Measurements from ENCODE around the gene INAFM2. TPM values are rescaled to one million over a fixed set of nuclear protein-coding genes. Genes with fewer than 3 reads are reported as not detected.

The INAFM2 gene
- total and polyA plus RNA-seq, 10 of the 15 experiments (the other 5 are each of a cell fraction or from before 2014, with no cell fraction given): 0.75 to 8.1 (median 3.9) TPM

DNA sequence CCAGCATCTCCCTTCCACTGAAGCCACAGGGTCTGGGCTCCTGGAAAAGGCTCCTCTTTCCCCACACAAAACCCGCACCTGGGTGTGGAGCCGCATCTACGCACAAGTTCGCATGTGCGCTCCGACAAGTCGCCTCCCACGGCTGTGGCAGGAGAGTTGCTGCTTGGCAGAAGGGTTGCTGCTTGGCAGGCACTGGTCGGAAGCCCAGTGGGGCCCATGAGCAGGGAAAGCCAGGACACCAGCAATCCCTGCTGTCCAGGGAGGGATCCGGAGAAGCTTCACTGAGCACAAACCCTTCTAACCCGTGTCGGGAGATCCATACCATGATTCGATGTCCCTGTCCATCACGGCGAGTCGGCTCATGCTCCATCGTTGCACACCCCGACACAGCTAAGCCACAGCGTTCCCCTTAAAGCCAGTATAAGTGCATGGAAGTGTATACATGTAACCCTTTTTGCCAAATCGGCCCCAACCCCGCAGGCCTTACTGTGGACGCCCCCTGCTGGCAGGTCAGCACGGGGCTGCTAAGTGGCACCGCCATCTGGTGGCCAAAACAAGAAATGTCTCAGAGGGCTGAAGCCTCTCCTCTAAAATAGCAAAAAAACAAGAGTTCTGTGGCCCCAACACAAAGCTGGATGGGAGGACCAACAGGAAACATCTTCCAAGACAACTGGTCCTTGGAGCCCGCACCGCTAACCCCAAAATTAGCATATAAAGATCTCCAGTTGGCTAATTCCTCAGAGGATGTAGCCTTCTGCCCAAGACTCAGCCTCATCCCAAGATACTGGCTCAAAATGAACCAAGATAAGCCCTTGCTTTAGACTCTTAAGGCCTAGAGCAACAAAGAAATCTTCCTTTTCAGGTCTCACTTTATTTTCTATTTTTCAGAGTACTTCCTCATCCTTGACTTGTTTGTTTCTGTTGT is 48.9 kb upstream of the INAFM2 start:
- no peak overlapping the region for H3K9ac ChIP-seq (ENCODE audit: control insufficient read depth, insufficient read depth, low read length)
- CTCF ChIA-PET: interaction anchor here (0.5 to 11.7 kb wide), 64 partner anchors 9 to 492 kb away, joined by 3 to 296 read pairs (median 4); partner anchors contain the start of genes BUB1B, CCDC9B, FSIP1 and INAFM2
- no peak for TF ChIP-seq ZNF207 (IDR thresholded peaks at IDR 0.05; ENCODE audit: borderline replicate concordance)
- TF ChIP-seq, protein P1, sequence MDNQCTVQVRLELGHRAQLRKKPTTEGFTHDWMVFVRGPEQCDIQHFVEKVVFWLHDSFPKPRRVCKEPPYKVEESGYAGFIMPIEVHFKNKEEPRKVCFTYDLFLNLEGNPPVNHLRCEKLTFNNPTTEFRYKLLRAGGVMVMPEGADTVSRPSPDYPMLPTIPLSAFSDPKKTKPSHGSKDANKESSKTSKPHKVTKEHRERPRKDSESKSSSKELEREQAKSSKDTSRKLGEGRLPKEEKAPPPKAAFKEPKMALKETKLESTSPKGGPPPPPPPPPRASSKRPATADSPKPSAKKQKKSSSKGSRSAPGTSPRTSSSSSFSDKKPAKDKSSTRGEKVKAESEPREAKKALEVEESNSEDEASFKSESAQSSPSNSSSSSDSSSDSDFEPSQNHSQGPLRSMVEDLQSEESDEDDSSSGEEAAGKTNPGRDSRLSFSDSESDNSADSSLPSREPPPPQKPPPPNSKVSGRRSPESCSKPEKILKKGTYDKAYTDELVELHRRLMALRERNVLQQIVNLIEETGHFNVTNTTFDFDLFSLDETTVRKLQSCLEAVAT (IDR thresholded peaks at IDR 0.05): no peak
- TF ChIP-seq ZNF24 (IDR thresholded peaks at IDR 0.05): peak; percentile 70
- TF ChIP-seq RUNX3 (IDR thresholded peaks at IDR 0.05; ENCODE audit: low read length): peak; percentile 50
- TF ChIP-seq, protein P2, sequence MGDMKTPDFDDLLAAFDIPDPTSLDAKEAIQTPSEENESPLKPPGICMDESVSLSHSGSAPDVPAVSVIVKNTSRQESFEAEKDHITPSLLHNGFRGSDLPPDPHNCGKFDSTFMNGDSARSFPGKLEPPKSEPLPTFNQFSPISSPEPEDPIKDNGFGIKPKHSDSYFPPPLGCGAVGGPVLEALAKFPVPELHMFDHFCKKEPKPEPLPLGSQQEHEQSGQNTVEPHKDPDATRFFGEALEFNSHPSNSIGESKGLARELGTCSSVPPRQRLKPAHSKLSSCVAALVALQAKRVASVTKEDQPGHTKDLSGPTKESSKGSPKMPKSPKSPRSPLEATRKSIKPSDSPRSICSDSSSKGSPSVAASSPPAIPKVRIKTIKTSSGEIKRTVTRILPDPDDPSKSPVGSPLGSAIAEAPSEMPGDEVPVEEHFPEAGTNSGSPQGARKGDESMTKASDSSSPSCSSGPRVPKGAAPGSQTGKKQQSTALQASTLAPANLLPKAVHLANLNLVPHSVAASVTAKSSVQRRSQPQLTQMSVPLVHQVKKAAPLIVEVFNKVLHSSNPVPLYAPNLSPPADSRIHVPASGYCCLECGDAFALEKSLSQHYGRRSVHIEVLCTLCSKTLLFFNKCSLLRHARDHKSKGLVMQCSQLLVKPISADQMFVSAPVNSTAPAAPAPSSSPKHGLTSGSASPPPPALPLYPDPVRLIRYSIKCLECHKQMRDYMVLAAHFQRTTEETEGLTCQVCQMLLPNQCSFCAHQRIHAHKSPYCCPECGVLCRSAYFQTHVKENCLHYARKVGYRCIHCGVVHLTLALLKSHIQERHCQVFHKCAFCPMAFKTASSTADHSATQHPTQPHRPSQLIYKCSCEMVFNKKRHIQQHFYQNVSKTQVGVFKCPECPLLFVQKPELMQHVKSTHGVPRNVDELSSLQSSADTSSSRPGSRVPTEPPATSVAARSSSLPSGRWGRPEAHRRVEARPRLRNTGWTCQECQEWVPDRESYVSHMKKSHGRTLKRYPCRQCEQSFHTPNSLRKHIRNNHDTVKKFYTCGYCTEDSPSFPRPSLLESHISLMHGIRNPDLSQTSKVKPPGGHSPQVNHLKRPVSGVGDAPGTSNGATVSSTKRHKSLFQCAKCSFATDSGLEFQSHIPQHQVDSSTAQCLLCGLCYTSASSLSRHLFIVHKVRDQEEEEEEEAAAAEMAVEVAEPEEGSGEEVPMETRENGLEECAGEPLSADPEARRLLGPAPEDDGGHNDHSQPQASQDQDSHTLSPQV (IDR thresholded peaks at IDR 0.05): peak; percentile 96
- 0 out of 2 replicates have a peak, but pooled peaks have one; percentile 48 for TF ChIP-seq LARP7 (IDR thresholded peaks at IDR 0.05)
- no peak for TF ChIP-seq KAT2A (conservative IDR thresholded peaks at IDR 0.05; ENCODE audit: control insufficient read depth, low read depth, low read length)
- TF ChIP-seq MYB (IDR thresholded peaks at IDR 0.05; ENCODE audit: borderline replicate concordance, low read depth, low read length): no peak
- TF ChIP-seq YY1 (IDR thresholded peaks at IDR 0.05; ENCODE audit: low read depth, low read length): peak; percentile 93
- no peak for TF ChIP-seq MTA2 (IDR thresholded peaks at IDR 0.05; ENCODE audit: low read depth)
- no peak for TF ChIP-seq RBBP5 (conservative IDR thresholded peaks at IDR 0.05)
- no peak for TF ChIP-seq NFXL1 (IDR thresholded peaks at IDR 0.05; ENCODE audit: borderline replicate concordance)
- TF ChIP-seq SIX5 (IDR thresholded peaks at IDR 0.05; ENCODE audit: low read depth, low read length, severe bottlenecking): peak; percentile 17
- TF ChIP-seq POU2F2 (IDR thresholded peaks at IDR 0.05; ENCODE audit: borderline replicate concordance, low read depth, low read length): peak; percentile 80; the same call in 1 of the 3 replicates
- TF ChIP-seq, protein P3, sequence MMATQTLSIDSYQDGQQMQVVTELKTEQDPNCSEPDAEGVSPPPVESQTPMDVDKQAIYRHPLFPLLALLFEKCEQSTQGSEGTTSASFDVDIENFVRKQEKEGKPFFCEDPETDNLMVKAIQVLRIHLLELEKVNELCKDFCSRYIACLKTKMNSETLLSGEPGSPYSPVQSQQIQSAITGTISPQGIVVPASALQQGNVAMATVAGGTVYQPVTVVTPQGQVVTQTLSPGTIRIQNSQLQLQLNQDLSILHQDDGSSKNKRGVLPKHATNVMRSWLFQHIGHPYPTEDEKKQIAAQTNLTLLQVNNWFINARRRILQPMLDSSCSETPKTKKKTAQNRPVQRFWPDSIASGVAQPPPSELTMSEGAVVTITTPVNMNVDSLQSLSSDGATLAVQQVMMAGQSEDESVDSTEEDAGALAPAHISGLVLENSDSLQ (IDR thresholded peaks at IDR 0.05): no peak
- 0 out of 2 replicates have a peak, but pooled peaks have one; percentile 35 for TF ChIP-seq TARDBP (IDR thresholded peaks at IDR 0.05; ENCODE audit: borderline replicate concordance)
- TF ChIP-seq GABPA (IDR thresholded peaks at IDR 0.05; ENCODE audit: low read depth): no peak

More for the DNA sequence above, 48.9 kb upstream of the INAFM2 start:
- no peaks in the 10 kb centered on the region for H4K20me1 ChIP-seq (ENCODE audit: control insufficient read depth, insufficient read depth)
- ChIA-PET RAD21 (ENCODE audit: unreplicated experiment) (interaction anchor here (0.6 to 4.5 kb wide), 20 partner anchors 17 to 487 kb away, joined by 3 to 79 read pairs (median 4); partner anchors contain the start of genes PAK6, PLCB2 and SRP14), SMC1A (ENCODE audit: uncharacterized antibody, unreplicated experiment) (interaction anchor here (0.6 to 6.4 kb wide), 29 partner anchors 9 to 487 kb away, joined by 3 to 98 read pairs (median 4); partner anchors contain the start of genes PLCB2 and SRP14), POLR2A (interaction anchor here (0.7 to 1.5 kb wide), 3 partner anchors 91 to 227 kb away, joined by 3 read pairs; no protein-coding TSS in a partner anchor)
- H3K79me2 ChIP-seq (ENCODE audit: control insufficient read depth, insufficient read depth, low read length): no peaks in the 10 kb centered on the region
- DNase-seq (ENCODE audit: low read depth, low spot score) (peak; percentile 19), FAIRE-seq (peak; percentile 95), ATAC-seq (peak; percentile 78)
- no peaks in the 10 kb centered on the region for H3K9me3 ChIP-seq (replicated peaks; ENCODE audit: control insufficient read depth, insufficient read depth, low read length)
- no peaks in the 10 kb centered on the region for H3K36me3 ChIP-seq (ENCODE audit: control insufficient read depth in 2 of 2, insufficient read depth in 2 of 2, low read length in 1 of 2)
- 47% methylated on average over 26 of the region's 26 CpGs for WGBS (ENCODE audit: insufficient coverage, insufficient replicate concordance, low lambda C conversion rate, missing lambda C conversion rate)
- no peak overlapping the region for H3K4me2 ChIP-seq (ENCODE audit: control insufficient read depth, insufficient read depth)
- intact Hi-C loops (cut with micrococcal nuclease; ENCODE audit: unreplicated experiment) (loop anchor here (1.0 to 10.0 kb wide), 6 partner anchors 57 to 488 kb away; partner anchors contain the start of gene BMF), in situ Hi-C loops (cut with MboI) (loop anchor here (5.0 to 10.0 kb wide), 5 partner anchors 38 to 490 kb away; partner anchors contain the start of gene FSIP1)
- H3K27me3 ChIP-seq (replicated peaks in 1 of 2; ENCODE audit: control insufficient read depth in 2 of 2, insufficient read depth in 2 of 2, low read length in 1 of 2): 0 out of 4 replicates have a peak, but pooled peaks cover 0 to 2% of the 10 kb centered on the region in 2 experiments
- BruUV-seq (replicated peaks): no TSS peak
- H2AFZ ChIP-seq (ENCODE audit: control insufficient read depth, low read depth, low read length): no peak overlapping the region
- H3K4me3 ChIP-seq: no peak overlapping the region
- peaks cover 6% of the 10 kb centered on the region for H3K4me1 ChIP-seq (ENCODE audit: control insufficient read depth, insufficient read depth, low read length)
- no peak overlapping the region for H3K27ac ChIP-seq (ENCODE audit: control insufficient read depth, insufficient read depth)
